IPS DF 4.7 (cell line): ENCODE data around the gene SAXO2.
A peak's percentile ranks its signal among the peaks of the same experiment; 100 is the strongest.
"Not testable (repeated sequence)": the region's sequence is repeated elsewhere in the genome, so short reads cannot be mapped to it uniquely, and the experiment has no call there.

Source experiments
- DNase-seq: peaks from one replicate; pipeline ENCODE4 v3.0.0-alpha.2; 2013; ENCODE audit warnings: low spot score; ENCODE audit errors: extremely low read depth

The SAXO2 gene, protein sequence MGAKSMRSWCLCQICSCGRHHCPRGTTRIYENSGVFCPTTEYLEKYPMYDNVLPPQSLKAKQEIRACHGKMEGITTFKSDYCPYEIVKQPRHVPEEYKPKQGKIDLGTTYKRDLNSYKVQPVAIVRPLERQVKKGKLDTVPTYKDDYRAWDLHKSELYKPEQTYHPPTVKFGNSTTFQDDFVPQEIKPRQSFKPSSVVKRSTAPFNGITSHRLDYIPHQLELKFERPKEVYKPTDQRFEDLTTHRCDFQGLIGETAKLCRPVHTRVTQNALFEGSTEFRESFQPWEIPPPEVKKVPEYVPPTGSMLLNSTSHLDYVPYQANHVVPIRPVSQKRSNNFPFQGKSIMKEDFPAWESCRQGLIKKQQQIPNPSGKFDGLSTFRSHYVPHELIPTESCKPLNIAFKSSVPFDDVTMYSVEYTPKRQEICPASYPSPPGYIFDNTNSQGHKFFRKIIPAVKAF

DNA sequence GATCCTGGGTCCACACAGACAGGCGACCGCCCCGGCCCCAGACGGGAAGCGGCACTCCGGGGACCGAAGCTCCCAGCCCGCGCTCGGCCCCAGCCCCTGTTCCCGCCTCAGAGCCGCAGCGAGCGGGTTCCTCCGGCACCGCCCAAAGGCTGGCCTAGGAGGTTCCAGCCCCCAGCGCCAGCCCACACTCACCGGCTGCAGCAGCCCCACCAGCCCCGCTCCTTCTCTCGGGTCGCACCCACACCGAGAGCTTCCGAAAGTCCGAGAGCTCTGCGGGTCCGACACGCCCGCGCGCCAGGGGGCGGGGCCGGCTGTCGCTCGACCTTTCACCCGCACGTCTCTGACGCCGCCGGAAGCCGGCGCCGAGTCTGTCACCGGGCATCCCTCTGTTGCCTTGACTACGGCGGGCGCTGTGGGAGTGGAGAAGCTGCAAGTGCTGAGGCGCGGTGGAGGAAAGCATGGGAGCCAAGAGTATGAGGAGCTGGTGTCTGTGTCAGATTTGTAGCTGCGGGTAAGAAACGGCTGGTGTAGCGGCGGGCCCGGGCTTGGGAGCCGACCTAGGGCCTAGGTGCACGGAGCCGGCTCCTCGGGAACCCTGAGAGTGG is at the start of gene SAXO2, which contains the start of gene EFL1:
TSS of gene SAXO2 (plus strand) at position 397 of the 605 bp plus-strand sequence. CDS start at position 459, 62 bp downstream.
TSS of gene EFL1 (minus strand) at position 313 of the 605 bp plus-strand sequence. CDS start 956 bp downstream, outside the sequence.
- peak; percentile 41 for DNase-seq

DNA sequence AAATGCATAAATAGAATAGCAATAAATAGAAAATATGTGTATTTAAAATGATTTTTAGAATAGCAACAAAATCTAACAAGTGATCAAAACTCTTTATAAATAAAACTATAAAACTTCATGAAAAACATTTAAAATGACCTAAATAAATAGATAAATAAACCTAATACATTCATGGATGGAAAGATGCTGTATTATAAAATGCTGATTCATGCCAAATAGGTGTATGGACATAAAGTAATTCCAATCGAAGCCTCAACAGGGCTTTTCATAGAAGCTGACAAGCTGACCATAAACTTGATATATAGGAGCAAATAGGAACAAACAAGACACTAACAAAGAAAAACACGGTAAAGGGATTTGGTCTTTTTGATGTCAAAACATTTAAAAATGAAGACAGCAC is 46.5 kb upstream of the SAXO2 start:
- not testable (repeated sequence) for DNase-seq

DNA sequence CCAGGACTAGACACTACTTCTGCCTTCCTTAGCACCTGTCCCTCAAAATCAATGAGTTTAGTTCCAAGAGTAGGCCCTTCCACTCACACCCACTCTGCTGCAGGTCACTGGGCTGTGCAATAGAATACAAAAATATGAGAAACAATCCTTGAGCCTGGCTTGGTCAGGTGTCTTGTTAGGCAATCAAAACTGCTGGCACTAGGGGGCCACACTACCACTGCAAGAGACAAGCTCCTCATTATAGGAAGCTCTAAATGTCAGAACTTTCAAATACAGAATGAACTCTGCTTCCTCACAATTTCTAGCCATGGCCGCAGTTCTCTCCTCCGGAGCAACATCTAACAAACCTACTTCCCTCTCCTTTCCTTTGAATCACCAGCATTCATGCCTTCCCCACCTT is 41.1 kb upstream of the SAXO2 start:
- DNase-seq, result not testable (repeated sequence)

DNA sequence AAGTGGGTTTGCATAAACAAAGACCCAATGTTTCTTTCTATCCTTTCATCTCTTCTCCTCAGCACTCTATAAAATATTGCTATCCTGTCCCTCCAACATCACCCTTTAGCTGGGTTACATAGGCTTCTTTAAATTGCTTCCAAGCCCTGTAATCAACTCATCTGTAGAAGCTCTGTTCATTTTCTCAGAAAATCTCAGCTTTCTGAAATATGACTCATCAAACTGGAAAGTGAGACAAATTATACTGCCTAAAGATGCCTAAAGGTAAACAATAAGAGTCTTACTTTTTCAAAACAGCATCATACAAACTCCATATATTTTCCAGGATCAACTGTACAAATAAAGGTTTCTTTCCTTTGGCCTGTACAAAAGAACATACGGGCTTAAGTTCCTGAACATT is 33.9 kb upstream of the SAXO2 start:
- DNase-seq, result no peak

DNA sequence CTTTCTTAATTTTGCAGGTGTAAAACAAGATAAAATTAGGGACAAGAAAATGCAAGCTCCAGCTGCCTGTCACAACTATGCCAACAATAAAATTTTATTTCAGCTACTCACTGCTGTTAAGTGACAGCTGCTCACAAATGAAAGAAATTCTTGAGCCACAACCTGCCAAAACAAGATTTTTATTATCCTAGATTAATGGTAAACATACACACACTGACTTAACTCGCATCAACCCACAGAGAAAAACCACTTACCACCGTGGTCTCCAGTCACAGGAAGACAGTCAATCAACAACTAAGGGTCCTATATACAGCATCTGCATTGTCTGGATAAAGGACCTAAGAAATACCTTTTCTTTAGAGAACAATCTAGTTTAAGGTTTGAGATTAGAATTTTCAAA is 31.4 kb upstream of the SAXO2 start:
- DNase-seq, result no peak

DNA sequence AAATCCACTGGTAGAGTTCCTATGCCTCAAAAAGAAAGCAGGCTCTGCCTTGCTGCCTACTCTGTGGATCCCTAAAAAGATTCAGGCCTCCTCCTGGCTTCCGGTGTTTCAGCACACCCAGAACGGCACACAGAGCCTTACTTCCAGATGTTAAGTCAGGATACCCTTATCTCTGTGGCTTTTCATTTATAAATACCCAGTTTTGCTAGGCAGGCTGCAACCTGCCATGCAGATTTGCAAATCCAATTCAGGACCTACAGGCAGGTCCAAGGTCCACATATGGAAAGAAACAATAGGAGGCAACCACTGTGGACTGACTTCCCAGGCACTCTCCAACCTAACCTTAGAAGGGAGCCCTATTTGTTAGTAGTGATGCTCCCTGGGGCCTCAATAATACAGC is 30.8 kb upstream of the SAXO2 start:
- no peak for DNase-seq

DNA sequence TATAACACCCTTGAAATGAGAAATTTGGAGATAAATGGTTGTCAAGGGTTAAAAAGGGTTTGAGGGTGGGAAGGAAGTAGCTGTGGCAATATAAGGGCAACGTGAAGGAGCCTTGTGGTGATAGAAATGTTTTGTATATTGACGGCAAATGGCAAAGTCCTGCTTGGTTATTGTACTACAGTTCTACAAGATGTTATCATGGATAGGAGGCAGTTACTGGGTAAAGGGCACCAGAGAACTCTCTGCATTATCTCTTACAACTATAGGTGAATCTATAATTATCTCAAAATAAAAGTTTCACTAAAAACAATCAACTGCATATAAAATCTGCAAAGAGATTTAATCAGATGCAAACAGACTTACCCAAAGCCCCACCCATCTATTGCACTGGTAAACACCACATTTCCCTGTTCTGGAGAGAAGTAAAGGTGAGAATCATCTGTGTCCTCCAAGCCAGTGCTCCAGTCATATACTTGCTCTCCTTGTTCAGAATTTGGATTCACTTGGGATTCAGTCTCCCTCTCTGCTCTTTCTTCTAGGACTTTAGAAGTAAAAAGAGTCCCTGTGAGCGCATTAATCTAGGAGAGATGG is 24.6 kb upstream of the SAXO2 start:
- DNase-seq, result not testable (repeated sequence)

DNA sequence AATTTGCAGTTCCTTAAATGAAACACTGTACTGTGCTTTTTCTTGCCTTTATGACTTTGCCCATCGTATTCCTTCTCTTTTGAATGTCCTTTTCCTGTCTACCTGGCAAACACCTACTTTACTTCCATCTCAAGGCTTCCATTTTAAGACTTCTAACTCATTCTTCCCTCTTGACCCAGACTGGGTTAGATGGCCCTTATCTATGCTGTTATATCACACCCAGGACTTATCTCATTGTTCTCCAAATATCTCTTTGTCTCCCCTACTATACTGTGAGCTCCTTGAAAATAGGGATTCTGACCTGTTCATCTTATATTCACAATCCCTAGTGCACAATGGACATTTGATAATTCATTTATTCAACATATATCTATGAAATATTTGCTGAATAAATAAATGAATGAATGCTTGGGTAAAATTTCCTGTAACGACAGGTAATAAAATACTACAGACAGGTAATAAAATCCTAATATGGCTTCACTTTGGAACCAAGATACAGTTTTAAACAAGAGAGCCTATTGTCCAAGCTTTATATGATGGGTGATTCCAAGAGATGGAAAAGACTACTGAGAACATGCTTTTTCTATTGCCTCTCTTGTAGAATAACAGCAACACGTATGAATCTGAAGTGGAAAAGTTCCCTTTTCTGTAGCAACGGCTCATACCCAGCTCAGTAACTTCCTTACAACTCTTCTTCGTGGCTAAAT is 22.8 kb upstream of the SAXO2 start:
- DNase-seq, result no peak

DNA sequence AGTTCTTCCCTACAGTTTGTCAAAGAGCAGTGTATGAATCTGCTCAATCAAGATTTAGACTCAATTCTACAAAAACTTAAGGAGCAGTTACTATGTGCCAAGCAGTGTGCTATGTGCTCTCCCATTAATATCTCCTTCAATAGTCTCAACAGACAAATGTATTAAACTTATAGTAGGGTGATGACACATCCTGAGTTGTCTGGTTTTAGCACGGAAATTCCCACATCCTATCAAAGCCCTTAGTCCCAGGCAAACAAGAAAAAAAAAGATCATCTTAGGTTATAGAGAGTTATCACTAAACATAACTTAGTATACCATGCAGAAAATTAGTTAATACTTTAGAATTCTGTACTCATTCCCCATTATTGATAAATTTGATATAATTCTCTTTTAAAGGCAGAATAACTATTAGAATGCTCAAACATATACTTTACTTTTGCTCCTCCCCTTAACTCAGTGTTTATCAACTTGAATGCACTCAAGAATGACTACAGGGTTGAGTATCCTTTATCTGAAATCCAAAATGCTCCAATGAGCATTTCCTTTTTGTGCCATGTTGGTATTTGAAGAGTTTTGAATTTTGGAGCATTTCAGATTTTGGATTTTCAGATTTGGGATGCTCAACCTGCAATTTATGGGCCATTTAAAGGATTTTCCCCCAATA is 20.6 kb upstream of the SAXO2 start:
- not testable (repeated sequence) for DNase-seq

DNA sequence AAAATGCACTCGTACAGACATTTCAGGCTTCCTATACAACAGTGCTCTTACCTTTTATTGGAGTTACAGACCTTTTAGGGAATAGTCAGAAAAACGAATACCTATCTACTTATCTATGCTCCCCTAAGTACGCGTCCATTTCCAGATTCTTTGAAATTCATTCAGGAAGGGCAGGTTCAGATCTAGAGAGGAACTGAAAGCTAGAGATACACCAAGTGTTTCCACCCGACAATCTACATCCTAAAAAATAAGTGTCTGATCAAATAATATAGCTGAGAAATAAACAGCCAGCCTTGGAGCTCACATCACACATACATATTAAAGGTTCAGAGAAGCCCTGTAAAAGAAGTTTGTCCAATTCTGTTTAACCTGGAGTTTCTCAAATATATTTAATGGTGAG is 19.0 kb upstream of the SAXO2 start:
- DNase-seq, result not testable (repeated sequence)

DNA sequence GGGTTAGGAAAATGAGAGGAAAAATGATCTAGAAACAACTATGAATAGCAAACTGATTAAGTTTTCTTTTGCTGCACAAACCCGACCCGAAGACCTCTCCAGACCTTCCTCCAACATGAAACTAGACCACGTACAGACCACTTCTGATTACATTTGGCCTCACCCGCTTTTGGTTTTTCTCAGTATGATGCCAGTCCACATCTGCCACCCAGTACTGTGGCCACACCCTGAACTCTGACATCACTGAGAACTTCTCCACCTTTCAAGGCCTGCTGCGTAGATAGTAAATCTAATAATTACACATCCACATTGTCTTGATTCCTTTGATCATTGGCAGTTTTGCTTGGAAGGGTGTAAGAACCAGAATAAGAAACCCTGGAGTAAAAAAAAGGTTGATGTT is 16.7 kb upstream of the SAXO2 start:
- not testable (repeated sequence) for DNase-seq

DNA sequence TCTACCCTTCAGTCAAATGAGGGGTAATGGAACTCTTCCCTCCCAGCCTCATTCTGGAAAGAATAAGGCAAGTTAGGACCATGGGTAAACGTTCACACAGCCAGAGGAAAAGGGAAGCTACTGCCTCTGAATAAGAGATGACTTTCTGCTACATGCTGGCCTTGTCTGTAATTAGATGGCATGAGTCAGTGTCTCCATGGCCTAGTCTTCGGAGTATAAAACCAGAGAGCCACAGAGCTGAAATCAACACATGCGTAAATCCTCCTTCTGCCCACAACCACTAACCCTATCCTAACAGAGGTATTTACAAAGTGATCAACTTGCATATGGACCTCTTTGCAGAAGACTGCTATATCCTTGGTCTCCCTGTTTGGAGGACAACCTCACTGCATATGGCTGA is 14.4 kb upstream of the SAXO2 start:
- not testable (repeated sequence) for DNase-seq

DNA sequence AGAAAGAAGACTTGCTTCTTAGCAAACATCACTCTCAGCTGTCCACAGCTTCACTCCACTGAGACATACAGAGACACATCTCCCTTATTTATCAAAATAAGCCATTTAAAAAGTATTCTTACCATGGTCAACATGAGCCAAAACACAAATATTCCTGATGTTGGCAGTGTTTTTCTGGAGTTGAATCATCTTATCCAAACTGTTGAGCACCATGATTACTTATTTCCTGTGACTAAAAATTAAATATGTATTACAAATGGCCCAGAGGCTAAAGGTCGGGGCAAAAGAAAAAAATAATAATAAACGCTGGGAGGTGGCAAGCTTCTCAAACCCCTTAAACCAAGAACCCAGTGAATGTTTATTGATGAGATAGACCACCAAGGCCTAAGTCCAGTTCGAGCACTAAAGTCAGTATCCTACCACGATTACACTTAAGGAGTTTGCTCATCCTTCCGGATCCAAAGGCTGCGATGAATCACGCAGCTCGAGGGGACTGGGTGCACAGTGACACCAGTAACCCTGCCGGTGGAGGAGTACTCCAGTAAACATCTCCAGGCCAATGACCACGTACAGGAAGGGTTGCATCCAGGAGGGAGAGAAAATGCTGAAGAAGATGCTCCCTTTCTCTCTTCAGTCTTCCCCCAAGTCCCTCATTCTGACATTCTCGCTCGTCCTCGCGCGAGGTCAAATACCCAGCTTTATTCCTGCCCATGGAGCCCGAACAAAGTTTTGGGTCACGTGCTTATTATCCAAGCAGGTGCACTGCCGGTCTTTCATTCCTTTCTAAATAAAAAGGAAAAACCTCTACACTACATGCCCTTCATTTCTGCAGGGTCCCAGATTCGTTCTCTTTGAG is 824 bp upstream of the SAXO2 start:
- not testable (repeated sequence) for DNase-seq

DNA sequence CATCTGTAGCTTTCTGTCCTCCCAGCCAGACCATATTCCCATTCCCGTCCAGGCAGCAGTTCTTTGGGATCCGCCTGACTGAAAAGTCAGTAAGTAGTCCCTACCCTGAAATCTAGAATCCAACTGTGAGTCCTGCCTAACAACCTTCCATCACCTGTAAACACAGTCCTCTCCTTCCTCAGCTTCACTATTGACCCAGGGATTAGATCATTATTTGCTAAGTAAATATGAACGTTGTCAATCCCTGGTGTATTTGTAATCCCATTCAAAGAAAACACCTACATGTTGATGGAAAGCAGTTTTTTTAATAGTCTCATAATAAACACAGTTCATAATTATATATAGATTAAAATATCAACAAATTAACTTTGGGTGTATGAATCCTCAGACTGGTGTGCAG is 732 bp downstream of the SAXO2 start:
- DNase-seq, result no peak

DNA sequence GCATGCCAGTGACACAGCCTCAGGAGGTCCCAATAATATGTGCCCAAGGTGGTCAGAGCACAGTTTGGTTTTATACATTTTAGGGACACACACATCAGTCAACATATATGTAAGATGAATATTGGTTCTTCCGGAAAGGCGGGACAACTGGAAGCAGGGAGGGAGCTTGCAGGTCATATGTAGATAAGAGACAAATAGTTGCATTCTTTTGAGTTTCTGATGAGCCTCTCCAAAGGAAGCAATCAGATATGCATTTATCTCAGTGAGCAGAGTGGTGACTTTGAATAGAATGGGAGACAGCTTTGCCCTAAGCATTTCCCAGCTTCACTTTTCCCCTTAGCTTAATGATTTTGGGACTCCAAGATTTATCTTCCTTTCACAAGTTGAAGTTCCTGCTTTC is 4.5 kb downstream of the SAXO2 start:
- DNase-seq, result not testable (repeated sequence)

DNA sequence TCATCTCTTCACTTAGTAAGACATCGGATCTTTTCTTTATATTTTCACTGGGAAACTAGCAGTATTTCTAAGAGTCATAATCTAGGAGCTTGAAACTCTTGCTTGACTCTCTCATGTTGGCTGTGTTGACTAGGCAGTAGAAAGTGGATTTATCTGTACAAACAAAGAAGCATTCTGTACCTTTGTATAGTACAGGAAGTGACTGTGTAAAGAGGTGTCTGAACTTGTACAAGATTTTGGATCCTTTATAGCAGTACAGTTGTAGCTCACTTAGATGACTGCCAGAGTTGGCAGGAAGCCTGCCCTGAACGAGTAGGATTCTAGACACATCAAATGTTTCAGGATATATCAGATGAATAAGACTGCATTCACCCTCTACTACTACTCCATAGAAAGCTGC is 5.8 kb downstream of the SAXO2 start:
- not testable (repeated sequence) for DNase-seq

DNA sequence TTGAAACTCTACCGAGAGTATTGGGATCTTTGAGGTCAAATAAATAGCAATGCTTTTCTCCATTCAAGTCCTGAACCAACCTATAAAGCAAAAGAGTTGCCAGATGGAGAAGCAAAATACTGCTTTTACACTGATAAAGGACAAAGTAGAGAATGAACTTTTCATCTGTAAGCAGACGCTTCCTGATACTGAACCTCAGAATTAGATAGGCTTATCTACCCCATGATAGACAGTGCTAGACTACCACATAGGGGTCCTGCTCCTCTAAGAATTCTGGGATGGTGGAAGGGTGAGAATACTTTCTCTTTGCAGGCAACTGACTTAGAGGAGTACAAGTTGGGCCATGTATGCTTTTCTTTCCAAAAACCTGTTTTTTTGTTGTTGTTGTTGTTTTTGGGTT is 9.5 kb downstream of the SAXO2 start:
- no peak for DNase-seq

DNA sequence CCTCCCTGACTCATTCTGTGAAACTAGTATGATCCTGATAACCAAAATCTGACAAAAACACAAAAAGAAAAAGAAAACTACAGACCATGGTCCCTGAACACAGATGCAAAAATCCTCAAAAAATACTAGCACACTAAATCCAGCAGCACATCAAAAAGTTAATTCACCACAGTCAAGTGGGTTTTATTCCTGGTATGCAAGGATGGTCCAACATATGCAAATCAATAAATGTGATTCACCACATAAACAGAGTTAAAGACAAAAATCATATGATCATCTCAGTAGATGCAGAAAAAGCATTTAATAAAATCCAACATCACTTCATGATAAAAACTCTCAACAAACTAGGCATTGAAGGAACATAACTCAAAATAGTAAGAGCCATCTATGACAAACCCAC is 12.8 kb downstream of the SAXO2 start:
- no peak for DNase-seq

DNA sequence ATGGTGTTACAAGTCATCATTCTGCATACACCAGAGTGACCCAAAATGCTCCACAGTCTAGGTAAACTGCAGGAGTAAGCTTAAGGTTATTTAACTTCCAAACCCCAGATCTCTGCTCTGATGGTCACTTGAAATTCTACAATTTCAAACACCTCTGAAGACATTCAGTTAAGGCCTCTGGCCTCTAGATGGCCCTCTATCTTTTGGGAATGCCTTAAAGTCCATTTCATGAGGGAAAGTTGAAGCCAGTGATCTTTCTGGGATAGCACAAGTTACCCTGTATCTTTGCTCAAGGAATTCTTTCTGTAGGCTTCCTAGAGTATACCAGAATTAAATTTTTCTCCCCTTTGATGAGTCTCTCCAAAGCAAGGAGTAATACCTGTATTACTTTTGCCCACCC is 18.7 kb downstream of the SAXO2 start:
- DNase-seq, result not testable (repeated sequence)

DNA sequence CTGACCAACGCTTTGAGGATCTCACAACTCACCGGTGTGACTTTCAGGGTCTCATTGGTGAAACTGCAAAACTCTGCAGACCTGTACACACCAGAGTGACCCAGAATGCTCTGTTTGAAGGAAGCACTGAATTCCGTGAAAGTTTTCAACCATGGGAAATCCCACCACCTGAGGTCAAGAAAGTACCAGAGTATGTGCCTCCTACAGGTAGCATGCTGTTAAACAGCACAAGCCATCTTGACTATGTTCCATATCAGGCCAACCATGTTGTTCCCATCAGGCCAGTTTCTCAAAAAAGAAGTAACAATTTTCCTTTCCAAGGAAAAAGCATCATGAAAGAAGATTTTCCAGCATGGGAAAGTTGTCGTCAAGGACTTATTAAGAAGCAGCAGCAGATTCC is 19.8 kb downstream of the SAXO2 start:
- DNase-seq, result not testable (repeated sequence)
